Superior temporal gyrus (tissue), 1 donor: ENCODE measurements around the gene CKMT1A.

Experiments
- DNase-seq: peaks from one replicate; pipeline ENCODE4 v3.0.0-alpha.2; 2016; ENCODE audit errors: extremely low spot score

Gene CKMT1A

GRCh38 chr15:43748376-43748775 is 54.7 kb downstream of the CKMT1A start:
- DNase-seq = no peak
